Upper lobe of left lung (tissue), 6 donors: Measurements from ENCODE around the gene RABEP1. TPM values are rescaled to one million over a fixed set of nuclear protein-coding genes. Genes with fewer than 3 reads are reported as not detected.

Experiments
- ATAC-seq, 2 donors: fragments of 200-7000 bp; cut with Tn5 transposase; one replicate each; pipeline ENCODE4 v1.9.1; 2022; ENCODE audit warnings: mild to moderate bottlenecking in 2 of 2, moderate library complexity in 2 of 2; ENCODE audit not compliant: low FRiP score in 2 of 2
- DNase-seq, 2 donors: peaks; one replicate each; pipeline ENCODE4 v3.0.0-alpha.2; 2019 to 2020
- H3K27ac ChIP-seq, 4 donors: fragments of 200-600 bp; sonication (generic); one replicate each; pipeline ENCODE4 v1.5.1; 2016 to 2019
- H3K27me3 ChIP-seq, 4 donors: fragments of 200-600 bp; sonication (generic); one replicate each; pipeline ENCODE4 v1.5.1; 2017 to 2019
- H3K36me3 ChIP-seq, 4 donors: fragments of 200-600 bp; sonication (generic); one replicate each; pipeline ENCODE4 v1.5.1; 2016 to 2019
- H3K4me1 ChIP-seq, 4 donors: fragments of 200-600 bp; sonication (generic); one replicate each; pipeline ENCODE4 v1.5.1; 2018 to 2019
- H3K4me3 ChIP-seq, 4 donors: fragments of 200-600 bp; sonication (generic); one replicate each; pipeline ENCODE4 v1.5.1; 2017 to 2019; ENCODE audit warnings: mild to moderate bottlenecking in 2 of 4, moderate library complexity in 1 of 4
- H3K9me3 ChIP-seq, 4 donors: fragments of 200-600 bp; sonication (generic); one replicate each; pipeline ENCODE4 v1.5.1; 2018 to 2019
- CTCF ChIP-seq, 6 experiments: fragments of 450-650 bp in 4 of 6; fragments of 200-600 bp in 2 of 6; sonication (generic) in 2 of 6; IDR thresholded peaks; one replicate each; pipeline ENCODE4 v1.5.1; 2016 to 2019; ENCODE audit warnings: antibody characterized with exemption in 6 of 6
- EP300 ChIP-seq, 4 donors: sonication (generic); formaldehyde crosslinking; IDR thresholded peaks; one replicate each; pipeline ENCODE4 v1.5.1; 2017; ENCODE audit warnings: antibody characterized with exemption in 4 of 4, control low read depth in 2 of 4
- POLR2A ChIP-seq, 4 donors: fragments of 450-650 bp; IDR thresholded peaks; one replicate each; pipeline ENCODE4 v1.5.1; 2016 to 2017; ENCODE audit warnings: antibody characterized with exemption in 4 of 4, mild to moderate bottlenecking in 2 of 4
- POLR2AphosphoS5 ChIP-seq, 2 donors: sonication (generic); formaldehyde crosslinking; IDR thresholded peaks; one replicate each; pipeline ENCODE4 v1.5.1; 2017; ENCODE audit warnings: antibody characterized with exemption in 2 of 2
- WGBS, 2 donors: methylation state at CpG; one replicate each; pipeline ENCODE4 v1.1.5; 2017 to 2018; 5-methylcytosine and 5-hydroxymethylcytosine counted together
- total RNA-seq, 6 donors: library from RNA; depleted of rRNA in 4 of 6; stranded (reverse); fragments of >200 nt in 4 of 6; gene quantifications; one replicate each; pipeline versions ENCODE4 v1.1.0 to v1.2.1, GENCODE V29; 2016 to 2021
- donor health status: DM: no; HTN: no; CAD: no; lungs with moderate emphysema.
- donor health status: DM: no; HTN: yes; CAD: no; lungs with severe emphysema.

Gene RABEP1
- total RNA-seq, 6 donors from 2014 or later, result 36.1 to 81.7 (median 39.6) TPM

GRCh38 chr17:5309851-5310250, 27.8 kb downstream of the RABEP1 start:
- DNase-seq (no peak), ATAC-seq (no peak)
- H3K4me1 ChIP-seq, result no peaks in the 10 kb centered on the region
- no peak overlapping the region for H3K4me3 ChIP-seq
- H3K27ac ChIP-seq, result no peak overlapping the region
- TF ChIP-seq CTCF (IDR thresholded peaks at IDR 0.05) (no peak), POLR2AphosphoS5 (IDR thresholded peaks at IDR 0.05) (no peak), POLR2A (IDR thresholded peaks at IDR 0.05) (no peak), EP300 (IDR thresholded peaks at IDR 0.05) (no peak)
- H3K36me3 ChIP-seq, result peaks cover 0 to 36% (median 3%) of the 10 kb centered on the region in 4 donors
- H3K27me3 ChIP-seq, result no peaks in the 10 kb centered on the region
- no peaks in the 10 kb centered on the region for H3K9me3 ChIP-seq

- no peaks in the 10 kb centered on the region for H3K9me3 ChIP-seq
- H3K36me3 ChIP-seq, result no peaks in the 10 kb centered on the region
- no peak for DNase-seq
- H3K4me1 ChIP-seq, result peaks cover 0 to 2% (median 0%) of the 10 kb centered on the region in 4 donors
- H3K4me3 ChIP-seq, result no peak overlapping the region
- no peak for ATAC-seq
- TF ChIP-seq CTCF (IDR thresholded peaks at IDR 0.05) (no peak), POLR2A (IDR thresholded peaks at IDR 0.05) (no peak), POLR2AphosphoS5 (IDR thresholded peaks at IDR 0.05) (no peak), EP300 (IDR thresholded peaks at IDR 0.05) (no peak)
- 92 to 96% methylated on average over 4 of the region's 4 CpGs for WGBS, 2 donors
- no peak overlapping the region for H3K27ac ChIP-seq
- H3K27me3 ChIP-seq, result no peaks in the 10 kb centered on the region
These were observed 43.8 kb downstream of the RABEP1 start for GRCh38 chr17:5325851-5326250.

- H3K27me3 ChIP-seq, result no peaks in the 10 kb centered on the region
- ATAC-seq, result no peak
These were observed 47.9 kb downstream of the RABEP1 start for GRCh38 chr17:5329784-5330557.

GRCh38 chr17:5330981-5331380, 48.9 kb downstream of the RABEP1 start:
- no peaks in the 10 kb centered on the region for H3K27me3 ChIP-seq
- no peaks in the 10 kb centered on the region for H3K9me3 ChIP-seq
- no peak for TF ChIP-seq POLR2A (IDR thresholded peaks at IDR 0.05)
- no peak for TF ChIP-seq EP300 (IDR thresholded peaks at IDR 0.05)
- TF ChIP-seq POLR2AphosphoS5 (IDR thresholded peaks at IDR 0.05), result no peak
- no peak for TF ChIP-seq CTCF (IDR thresholded peaks at IDR 0.05)
- peaks cover 3 to 36% (median 16%) of the 10 kb centered on the region in 4 donors for H3K36me3 ChIP-seq
- ATAC-seq (no peak), DNase-seq (no peak)
- 90 to 95% methylated on average over 2 of the region's 2 CpGs for WGBS, 2 donors
- H3K27ac ChIP-seq, result no peak overlapping the region
- H3K4me1 ChIP-seq, result peaks cover 0 to 2% (median 0%) of the 10 kb centered on the region in 4 donors
- no peak overlapping the region for H3K4me3 ChIP-seq

More at GRCh38 chr17:5329784-5330557, 47.9 kb downstream of the RABEP1 start:
- peaks cover 3 to 29% (median 16%) of the 10 kb centered on the region in 4 donors for H3K36me3 ChIP-seq
- no peak overlapping the region for H3K4me3 ChIP-seq
- peaks cover 0 to 2% (median 0%) of the 10 kb centered on the region in 4 donors for H3K4me1 ChIP-seq
- no peaks in the 10 kb centered on the region for H3K9me3 ChIP-seq
- TF ChIP-seq POLR2AphosphoS5 (IDR thresholded peaks at IDR 0.05) (no peak), CTCF (IDR thresholded peaks at IDR 0.05) (no peak), POLR2A (IDR thresholded peaks at IDR 0.05) (no peak), EP300 (IDR thresholded peaks at IDR 0.05) (no peak)
- 52 to 60% methylated on average over 2 of the region's 2 CpGs for WGBS, 2 donors
- no peak for DNase-seq
- no peak overlapping the region for H3K27ac ChIP-seq

GRCh38 chr17:5331506-5331905, 49.4 kb downstream of the RABEP1 start:
- Histone ChIP-seq H3K4me1 (peaks cover 0 to 2% (median 0%) of the 10 kb centered on the region in 4 donors), H3K36me3 (peaks cover 3 to 38% (median 16%) of the 10 kb centered on the region in 4 donors), H3K9me3 (no peaks in the 10 kb centered on the region), H3K4me3 (no peak overlapping the region), H3K27ac (no peak overlapping the region), H3K27me3 (no peaks in the 10 kb centered on the region)
- TF ChIP-seq EP300 (IDR thresholded peaks at IDR 0.05) (no peak), CTCF (IDR thresholded peaks at IDR 0.05) (no peak), POLR2A (IDR thresholded peaks at IDR 0.05) (no peak), POLR2AphosphoS5 (IDR thresholded peaks at IDR 0.05) (no peak)
- DNase-seq (no peak), ATAC-seq (no peak)
- 93 to 96% methylated on average over 4 of the region's 4 CpGs for WGBS, 2 donors
